Measurements from ENCODE around the gene NOXA1.

DNA sequence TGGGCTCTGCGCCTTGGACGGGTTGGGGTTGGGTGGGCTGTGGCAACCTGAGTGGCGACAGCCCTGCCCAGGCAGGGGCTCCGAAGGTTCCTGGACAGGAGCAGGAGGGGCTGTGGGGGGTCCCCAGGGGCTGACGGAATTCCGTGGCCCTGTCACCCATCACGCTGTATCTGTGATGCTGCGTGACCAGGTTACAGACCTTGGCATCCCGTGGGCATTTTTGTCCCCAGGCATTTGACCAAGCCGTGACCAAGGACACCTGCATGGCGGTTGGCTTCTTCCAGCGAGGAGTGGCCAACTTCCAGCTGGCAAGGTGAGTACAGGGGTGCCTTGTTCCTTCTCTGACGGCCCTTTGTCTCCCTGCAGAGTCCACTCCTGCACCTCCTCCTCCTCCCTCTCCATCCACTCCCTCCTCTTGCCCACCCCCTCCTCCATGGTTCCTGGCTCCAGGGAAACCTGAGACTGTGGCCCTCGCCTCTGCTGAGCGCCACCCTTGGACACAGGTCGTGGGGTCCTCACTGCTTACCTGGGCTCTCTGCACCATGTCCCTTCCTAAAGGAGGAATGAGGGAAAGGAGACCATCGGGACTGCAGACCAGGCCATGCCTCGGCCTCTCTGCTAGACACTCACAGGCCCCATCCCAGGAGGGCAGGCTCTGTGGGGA, 3.0 kb downstream of the NOXA1 start:
- TF ChIP-seq POLR2A (IDR thresholded peaks at IDR 0.05) = no peak
- TF ChIP-seq POLR2AphosphoS5 (IDR thresholded peaks at IDR 0.05) = no peak
- TF ChIP-seq, protein P1, sequence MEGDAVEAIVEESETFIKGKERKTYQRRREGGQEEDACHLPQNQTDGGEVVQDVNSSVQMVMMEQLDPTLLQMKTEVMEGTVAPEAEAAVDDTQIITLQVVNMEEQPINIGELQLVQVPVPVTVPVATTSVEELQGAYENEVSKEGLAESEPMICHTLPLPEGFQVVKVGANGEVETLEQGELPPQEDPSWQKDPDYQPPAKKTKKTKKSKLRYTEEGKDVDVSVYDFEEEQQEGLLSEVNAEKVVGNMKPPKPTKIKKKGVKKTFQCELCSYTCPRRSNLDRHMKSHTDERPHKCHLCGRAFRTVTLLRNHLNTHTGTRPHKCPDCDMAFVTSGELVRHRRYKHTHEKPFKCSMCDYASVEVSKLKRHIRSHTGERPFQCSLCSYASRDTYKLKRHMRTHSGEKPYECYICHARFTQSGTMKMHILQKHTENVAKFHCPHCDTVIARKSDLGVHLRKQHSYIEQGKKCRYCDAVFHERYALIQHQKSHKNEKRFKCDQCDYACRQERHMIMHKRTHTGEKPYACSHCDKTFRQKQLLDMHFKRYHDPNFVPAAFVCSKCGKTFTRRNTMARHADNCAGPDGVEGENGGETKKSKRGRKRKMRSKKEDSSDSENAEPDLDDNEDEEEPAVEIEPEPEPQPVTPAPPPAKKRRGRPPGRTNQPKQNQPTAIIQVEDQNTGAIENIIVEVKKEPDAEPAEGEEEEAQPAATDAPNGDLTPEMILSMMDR (IDR thresholded peaks at IDR 0.05) = no peak
